Lower leg skin (tissue), 3 donors: ENCODE data around the gene ADARB1.

Source experiments
- POLR2A ChIP-seq, 2 donors: fragments of 450-650 bp; IDR thresholded peaks; one replicate each; pipeline ENCODE4 v1.6.1; 2016 to 2017; ENCODE audit warnings: antibody characterized with exemption in 2 of 2, mild to moderate bottlenecking in 1 of 2, moderate library complexity in 1 of 2
- TF ChIP-seq, protein P1 (sequence below), 3 donors: fragments of 450-650 bp; IDR thresholded peaks; one replicate each; pipeline ENCODE4 v1.5.1; 2016; ENCODE audit warnings: antibody characterized with exemption in 3 of 3, mild to moderate bottlenecking in 3 of 3, moderate library complexity in 2 of 3

DNA sequence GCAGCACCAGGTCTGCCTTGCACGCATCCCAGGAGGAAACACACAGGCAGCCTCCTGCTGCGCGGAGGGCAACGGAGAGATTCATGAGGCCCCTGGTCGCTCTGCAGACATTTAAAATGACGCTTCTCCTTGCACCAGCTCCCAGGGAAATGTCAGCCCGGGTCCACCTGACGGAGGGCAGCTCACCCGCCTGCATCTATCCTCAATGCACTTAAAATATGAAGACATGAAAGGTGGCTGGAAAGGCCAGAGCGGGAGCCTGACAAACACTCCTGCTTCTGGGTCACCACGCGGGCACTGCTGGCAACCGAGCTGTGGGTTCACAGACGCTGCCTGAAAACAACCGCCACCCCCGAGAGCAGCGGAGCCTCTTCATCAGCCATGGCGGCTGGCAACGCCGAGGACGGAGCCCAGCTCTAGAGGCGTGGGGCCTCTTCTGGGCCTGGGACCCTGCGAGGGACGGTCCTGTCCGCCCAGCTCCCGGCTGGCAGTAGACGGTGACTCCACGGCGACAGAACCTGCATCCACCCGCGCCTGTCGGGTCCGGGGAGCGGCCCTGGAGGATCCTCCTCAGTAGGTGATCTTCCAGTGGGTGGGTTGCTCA, 190.6 kb downstream of the ADARB1 start:
- TF ChIP-seq, protein P1, sequence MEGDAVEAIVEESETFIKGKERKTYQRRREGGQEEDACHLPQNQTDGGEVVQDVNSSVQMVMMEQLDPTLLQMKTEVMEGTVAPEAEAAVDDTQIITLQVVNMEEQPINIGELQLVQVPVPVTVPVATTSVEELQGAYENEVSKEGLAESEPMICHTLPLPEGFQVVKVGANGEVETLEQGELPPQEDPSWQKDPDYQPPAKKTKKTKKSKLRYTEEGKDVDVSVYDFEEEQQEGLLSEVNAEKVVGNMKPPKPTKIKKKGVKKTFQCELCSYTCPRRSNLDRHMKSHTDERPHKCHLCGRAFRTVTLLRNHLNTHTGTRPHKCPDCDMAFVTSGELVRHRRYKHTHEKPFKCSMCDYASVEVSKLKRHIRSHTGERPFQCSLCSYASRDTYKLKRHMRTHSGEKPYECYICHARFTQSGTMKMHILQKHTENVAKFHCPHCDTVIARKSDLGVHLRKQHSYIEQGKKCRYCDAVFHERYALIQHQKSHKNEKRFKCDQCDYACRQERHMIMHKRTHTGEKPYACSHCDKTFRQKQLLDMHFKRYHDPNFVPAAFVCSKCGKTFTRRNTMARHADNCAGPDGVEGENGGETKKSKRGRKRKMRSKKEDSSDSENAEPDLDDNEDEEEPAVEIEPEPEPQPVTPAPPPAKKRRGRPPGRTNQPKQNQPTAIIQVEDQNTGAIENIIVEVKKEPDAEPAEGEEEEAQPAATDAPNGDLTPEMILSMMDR (IDR thresholded peaks at IDR 0.05): no peak
- no peak for TF ChIP-seq POLR2A (IDR thresholded peaks at IDR 0.05)
